Activated CD8-positive, alpha-beta memory T cell treated with anti-CD3 and anti-CD28 coated beads, Interleukin-2, amount 50 U/mL, for 4 hours (primary cell): ENCODE data around the gene C2CD4C.

ENCODE experiments used
- DNase-seq: peaks from one replicate; pipeline ENCODE4 v3.0.0-alpha.2; 2020

C2CD4C gene

GRCh38 chr19:412356-413355 is 3.7 kb upstream of the C2CD4C start:
- no peak for DNase-seq

DNA sequence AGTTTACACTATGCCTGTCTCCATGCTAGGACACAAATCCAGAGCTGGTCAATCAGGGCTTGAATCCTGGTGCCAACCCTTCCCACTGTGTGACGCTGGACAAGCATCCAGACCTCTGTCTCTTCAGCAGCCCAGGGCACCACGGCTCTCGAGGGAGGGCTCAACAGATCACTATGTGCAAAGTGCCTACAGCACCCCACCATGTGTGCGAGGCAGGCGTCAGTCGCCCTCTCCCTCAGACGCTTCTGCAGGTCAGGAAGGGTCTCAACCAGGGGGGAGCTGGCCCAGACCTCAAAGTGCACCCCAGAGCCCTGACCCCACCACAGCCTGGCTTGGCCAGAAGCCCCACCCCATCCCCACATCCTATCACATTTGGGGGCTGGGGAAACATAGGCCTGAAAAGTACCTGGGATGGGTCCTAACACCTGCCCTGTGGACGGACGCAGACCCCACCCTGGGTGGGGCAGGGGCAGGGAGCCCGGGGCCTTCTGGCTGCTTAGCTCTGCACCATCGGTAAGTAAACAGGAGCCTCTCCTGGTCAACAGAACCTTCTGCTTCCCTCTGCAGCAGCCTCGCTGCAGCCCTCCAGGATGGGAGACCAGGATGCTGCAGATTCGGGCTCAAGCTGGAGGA is 2.9 kb upstream of the C2CD4C start:
- peak; percentile 8 for DNase-seq

GRCh38 chr19:411121-411722 is 2.3 kb upstream of the C2CD4C start:
- DNase-seq: peak; percentile 9

DNA sequence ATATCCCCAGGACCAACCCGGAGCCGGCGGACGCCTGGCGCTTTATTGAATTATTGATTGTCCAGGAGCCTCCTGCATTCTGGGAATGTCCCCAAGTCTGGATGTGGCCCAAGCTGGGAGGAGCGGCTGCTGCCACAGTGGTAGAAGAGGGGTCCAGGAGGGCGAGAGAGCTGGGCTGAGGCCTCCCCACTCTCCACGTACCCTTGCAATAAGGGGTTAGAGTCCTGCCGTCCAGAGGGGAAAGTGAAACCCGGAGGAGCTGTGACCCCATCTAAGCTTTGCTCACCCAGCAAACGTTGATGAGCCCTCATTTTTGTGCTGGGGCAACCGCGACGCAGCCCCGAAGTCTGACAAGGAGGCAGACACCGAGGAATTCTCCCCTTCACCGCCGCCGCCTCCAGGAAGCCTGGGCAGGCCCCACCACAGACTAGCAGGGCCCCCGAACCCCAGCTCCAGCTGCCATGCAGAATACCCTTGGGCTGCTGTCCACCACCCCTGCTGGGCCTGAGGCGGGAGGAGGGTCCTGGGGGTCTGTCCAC is 1.4 kb upstream of the C2CD4C start:
- DNase-seq: peak; percentile 12

DNA sequence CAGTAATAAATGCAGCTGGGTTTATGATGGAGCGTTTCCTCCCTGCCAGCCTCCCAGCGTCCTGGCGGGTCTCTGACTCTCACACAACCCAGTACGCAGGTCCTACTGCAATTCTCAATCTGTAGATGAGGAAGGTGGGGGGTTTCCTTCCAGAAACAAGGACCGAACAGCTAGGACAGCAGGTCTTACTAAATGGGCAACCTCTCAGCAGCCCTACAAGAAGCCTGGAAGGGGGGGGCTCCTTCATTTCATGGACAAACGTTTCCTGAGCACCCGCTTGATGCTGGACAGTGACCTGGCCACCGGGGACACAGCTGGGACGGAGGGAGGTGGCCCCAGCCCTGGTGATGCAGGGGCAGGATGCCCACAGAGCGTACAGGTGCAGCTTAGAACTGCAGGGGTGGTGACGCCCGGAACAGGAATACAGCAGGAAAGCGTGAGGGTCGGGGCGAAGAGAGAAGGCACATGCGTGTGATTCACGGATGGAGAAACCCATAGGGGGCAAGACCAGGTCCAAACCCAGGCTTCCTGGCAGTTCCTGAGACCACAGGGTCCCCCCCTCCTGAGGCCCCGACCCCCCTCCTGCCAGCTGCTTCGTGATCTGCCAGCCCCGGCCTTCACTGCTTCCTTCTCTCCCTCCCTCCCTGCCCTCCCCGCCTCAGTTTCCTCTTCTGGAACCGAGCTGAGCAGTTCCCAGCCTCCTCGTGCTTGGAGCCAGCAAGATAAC is 732 bp upstream of the C2CD4C start:
- DNase-seq: peak; percentile 13

DNA sequence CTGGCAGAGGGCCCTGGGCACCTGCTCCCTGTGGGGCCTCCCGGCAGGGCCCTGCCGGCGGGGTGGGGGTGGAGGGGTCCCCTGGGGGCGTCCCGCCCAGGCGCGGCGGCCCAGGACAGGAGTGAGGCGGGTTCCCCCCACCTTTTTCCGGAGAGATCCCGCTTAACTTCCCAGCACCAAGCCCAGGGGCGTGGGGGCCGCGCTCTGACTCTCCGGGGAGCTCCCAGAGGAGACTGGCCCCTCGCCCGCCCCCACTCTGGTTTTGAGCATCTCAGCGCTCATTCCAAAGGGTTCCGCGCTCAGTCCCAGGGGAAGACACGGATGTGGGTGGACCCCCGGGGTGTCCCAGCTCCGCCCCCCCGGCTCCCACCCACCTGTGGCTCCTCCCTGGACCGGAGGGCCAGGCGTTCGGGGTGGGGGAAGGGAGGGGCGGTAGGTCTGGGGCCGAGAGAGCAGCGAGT is 476 bp downstream of the C2CD4C start:
- DNase-seq: peak; percentile 15

DNA sequence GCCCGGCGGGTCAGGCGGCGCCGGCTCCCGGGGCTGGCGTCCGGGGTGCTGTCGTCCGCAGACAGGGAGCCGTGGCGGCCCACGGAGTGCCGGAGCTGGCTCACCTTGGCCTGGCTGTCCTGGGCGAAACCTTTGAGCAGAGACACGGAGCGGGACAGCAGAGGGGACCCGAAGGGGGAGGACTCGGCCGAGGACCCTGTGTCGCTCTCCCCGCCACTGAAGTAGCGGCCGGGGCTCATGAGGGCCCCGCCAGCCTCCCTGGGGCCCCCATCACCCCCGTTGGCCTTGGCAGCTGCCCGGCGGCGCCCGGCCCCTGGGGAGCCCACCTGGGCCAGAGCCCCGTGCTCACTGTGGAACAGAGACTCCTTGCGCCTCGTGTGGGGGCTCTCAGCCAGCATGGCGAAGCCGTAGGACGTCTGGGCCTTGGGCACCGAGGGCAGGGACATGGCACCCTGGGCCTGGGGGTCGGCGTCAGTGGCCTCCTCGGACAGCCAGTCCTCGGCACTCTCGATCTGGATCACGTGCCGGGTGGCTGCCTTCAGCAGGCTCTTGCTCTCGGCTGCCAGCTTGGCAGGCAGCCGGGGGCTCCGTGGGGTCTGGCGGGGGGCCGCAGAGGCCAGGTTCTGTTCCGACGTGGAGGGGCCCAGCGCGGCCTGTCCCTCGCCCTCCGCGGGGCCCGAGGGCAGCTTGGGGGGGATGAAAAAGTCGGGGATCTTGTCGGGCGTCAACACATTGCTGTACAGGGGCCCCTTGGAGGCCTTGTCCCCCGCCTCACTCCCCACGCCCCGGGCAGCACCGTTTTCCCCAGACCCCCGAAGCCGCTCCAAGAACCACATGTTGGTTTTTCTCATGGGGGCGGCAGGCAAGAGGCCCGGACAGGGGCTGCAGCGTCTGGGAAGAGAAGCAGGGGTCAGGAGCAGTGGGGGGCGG is 1.2 kb downstream of the C2CD4C start:
- peak; percentile 11 for DNase-seq

- peak; percentile 8 for DNase-seq
Observed at GRCh38 chr19:406971-407510, 1.9 kb downstream of the C2CD4C start.

DNA sequence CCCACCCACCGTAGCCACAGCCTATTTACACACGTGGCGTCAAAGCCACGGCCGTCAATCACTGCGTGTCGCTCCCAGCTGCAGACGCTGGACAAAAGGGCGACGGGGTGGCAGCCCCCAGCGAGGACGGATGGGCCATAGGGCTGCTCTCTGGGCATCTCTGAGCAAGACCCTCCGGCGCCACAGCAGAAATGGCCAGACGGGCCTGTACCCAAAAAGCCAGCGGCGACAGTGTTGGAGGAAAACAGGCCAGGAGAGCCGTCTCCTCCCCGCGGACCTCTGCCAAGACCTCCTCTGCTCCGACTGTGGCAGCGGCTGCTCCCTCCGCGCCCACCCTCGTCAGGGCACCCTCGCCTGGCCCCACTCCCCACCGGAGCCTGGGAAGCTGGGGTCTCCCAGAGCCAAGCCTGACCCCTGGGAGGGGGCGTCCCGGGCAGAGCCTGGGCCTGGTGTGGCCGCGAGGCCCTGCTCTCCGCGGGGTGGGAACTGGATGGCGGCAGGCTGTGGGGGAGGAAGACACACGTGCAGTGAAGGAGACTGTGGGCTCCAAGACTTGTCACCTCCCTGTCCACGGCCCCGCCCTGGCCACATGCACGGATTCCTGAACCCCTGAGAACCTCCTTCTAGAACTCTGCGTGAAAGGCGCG is 2.7 kb downstream of the C2CD4C start:
- peak; percentile 9 for DNase-seq

DNA sequence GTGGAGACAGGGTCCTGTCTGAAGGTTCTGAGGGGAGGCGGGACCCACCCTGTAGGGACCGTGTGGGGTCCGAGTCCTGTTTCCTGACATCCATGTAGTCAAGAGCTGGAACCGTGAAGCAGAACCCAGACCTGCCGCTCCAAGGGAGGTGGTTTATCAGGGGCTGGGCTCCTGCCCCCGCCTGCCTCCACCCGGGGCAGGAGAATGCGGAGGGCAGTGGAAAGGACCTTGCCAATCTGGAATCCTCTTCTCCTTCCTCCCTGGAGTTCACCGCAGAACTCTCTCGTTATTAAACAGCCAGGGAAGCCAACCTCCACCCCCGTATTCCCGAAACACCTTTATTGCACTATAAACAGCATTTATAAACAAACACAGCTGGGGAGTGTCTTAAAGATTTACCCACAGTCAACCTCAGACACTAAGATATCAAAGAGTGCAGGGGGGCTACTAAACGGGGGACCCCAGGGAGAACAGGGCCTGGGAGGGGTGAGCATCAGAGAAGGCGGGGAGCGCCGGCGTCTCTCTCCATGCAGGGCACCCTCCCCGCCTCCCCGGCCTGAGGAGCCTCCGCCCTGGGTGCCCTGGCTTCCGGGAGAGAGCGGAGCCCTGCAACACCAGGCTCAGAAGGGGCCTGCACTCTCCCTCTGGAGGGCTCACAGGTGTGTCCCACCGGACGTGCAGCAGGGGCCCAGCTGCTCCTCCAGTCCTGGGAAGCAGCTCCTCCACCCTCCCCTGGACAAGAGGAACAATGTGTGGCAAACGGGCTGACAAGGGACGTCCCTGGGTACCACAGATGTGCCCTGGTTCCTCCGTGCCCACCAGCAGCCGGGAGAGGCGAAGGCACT is 3.6 kb downstream of the C2CD4C start:
- peak; percentile 7 for DNase-seq

DNA sequence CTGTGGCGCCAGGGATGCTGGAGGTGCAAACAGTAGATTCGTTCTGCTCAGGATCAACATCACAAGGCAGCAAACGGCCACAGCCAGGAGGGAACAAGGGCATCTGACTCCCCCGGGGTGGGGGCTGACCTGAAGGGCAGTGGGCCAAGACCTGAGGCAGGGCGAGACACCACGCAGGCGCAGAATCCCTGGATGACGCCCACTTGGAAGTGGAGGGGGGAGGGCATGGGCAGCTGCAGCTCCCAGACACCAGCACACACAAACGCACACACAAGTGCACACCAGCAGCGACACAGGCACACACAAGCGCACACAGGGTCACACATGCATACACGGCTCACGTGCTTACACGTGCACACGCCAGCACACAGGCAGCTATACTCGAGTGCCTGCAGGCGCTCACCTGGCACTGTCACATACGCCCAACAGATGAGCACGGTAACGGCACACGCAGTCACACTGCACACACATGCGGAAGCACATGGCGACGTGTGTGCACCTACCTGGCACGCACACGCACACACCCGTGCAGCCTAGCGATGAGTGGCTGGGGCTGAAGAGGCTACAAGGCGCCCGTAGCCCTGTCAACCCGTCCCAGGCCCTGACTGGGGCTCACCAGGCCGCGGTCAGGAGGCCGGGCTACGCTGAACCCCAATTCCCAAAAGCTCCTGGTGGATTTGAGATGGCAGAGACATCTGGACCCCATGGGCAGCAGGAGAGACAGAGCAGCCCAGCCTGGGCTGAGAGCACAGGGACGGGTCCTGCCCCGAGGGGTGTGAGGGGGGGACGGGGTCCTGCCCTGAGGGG is 5.5 kb downstream of the C2CD4C start:
- DNase-seq: peak; percentile 14

DNA sequence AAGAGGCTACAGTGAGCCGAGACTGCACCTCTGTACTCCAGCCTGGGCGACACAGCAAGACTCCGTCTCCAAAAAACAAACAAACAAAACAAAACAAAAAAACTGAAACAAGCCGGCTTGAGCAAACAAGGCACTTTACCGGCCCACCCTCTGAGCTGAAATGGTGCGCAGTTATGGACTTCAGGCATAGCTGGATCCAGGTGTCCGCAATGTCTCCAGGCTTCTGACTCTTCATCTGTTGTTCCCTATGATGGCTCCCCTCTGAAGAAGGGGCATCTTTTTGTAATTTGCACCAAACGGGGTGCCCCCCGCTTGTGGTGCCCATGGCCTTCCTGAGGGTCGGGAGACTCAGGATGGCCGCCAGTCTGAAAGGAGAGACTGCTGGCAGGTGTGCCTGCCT is 6.2 kb downstream of the C2CD4C start:
- no peak for DNase-seq

DNA sequence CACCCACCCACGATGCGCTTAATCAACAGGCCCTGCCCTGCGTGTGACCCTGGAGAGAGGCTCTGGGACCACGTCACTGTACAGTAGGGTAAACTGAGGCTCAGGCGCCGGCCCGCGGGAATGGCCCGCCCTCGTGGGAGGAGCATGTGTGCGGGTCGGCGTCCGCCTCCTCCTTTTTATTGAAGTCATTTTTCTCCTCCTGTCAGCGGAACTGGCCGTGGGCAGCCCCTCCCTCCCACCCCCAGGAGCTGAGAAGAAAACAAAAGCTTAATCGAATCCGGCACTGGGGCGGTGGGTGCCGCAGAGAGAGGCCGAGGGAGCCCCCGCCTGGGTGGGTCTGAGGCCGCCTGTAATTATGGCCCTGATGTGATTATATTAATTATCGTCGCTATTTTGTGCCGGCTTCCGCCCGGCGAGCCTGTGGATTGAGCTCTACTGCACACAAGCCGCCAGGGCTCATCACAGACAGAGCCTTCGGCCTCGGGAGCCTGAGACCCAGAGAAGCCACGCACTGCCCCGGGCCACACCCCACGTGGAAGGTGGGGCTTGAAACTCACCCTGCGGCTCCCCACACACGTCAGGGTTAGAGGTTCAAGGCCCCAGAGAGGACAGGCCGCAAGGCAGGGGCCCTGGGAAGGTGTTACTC is 7.0 kb downstream of the C2CD4C start:
- peak; percentile 6 for DNase-seq

DNA sequence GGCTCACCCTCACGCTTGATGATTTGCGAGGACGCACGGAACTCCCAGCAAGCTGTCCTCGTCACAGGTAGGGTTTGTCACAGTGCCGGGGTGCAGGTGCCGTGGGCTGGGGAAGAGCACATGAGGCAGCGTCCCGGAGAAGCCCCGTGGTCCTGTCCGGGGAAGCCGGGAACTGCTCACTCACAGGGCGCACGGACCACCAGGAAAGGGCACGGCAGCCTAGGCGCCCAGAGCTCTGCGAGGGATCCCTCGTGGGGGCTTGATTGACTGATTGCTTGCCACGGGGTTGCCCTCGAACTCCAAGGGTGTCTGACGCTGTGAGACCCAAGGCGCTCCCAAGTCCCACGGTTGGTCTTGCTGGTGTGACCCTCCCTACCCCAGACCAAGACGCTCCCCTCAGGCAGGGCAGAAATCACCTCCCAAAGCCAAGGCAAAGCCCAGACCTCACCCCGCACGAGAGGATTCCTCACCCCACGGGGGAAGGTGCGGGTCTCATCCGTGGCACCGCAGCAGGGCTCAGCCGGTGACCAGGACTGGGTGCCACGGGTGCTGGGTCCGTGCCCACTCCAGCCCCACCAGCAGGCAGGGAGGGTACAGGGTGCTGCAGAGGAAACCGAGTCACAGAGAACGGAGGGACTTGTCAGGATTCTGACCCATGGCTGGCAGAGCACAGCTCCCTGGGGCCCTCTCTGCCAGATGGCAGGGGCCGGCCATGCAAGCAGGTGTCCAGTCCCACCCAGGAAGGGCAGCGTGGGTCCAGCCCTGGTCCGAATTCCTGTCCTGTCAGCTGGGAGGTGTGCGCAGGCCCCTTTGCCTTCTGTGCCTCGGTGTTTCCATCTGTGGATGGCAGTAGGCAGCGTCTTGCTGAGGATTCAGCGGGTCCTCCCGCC is 7.7 kb downstream of the C2CD4C start:
- peak; percentile 8 for DNase-seq

DNA sequence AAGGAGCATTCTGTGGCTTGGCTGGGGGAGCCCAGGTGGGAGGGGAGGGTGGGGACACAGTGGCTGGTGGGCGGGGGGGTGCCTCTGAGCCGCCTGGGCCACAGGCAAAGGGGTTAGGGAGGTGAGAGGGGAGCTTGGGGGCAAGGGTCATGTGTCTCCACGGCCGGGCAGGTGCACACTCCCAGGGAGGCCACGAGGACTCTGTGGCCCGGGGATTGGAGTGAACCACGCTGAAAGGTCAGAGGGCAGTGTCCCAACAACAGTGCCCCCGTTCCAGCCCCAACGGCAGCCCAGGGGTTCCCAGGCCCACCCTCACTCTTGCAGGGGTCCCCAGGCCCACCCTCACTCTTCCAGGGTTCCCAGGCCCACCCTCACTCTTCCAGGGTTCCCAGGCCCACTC is 9.6 kb downstream of the C2CD4C start:
- DNase-seq: no peak

DNA sequence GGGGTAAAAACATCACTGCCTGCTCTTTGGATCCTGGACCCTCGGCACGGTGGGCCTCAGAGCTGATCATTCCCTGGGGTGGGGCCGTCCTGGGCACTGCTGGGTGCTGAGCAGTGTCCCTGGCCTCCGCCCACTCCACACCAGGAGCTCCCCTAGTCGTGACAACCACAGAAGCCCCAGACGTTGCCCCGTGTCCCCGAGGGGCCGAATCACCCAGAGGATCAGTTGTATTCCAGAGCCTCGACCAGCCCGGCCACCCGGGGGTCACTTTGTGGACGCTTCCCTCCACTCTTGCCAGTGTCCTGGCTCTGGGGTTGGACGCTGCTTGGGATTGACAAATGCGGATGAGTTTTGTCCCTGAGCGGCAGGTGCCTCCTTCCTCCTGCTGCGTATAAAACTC is 10.2 kb downstream of the C2CD4C start:
- DNase-seq: peak; percentile 11
